Right kidney (tissue), 9 donors: ENCODE results near the gene EPS8.

Experiments used
- DNase-seq: peaks from one replicate; pipeline ENCODE4 v3.0.0-alpha.2; 2016
- long read RNA-seq, 8 donors: transcript quantifications; one replicate each; lab custom pipeline, GENCODE V29; 2026

EPS8 gene
- long read RNA-seq, donor 1, partial matches to known transcripts = 0 of 5 reads
- long read RNA-seq, donor 1, other reads (novel, unspliced or antisense) = 0 of 5 reads
- long read RNA-seq, donor 2, partial matches to known transcripts = 6 of 7 reads
- long read RNA-seq, donor 2, other reads (novel, unspliced or antisense) = 0 of 7 reads
- long read RNA-seq, donor 3, partial matches to known transcripts = 0 of 1 reads
- long read RNA-seq, donor 3, other reads (novel, unspliced or antisense) = 0 of 1 reads
- long read RNA-seq, donor 4, partial matches to known transcripts = 0 of 1 reads
- long read RNA-seq, donor 4, other reads (novel, unspliced or antisense) = 0 of 1 reads
- long read RNA-seq, donor 5, partial matches to known transcripts = 0 of 2 reads
- long read RNA-seq, donor 5, other reads (novel, unspliced or antisense) = 0 of 2 reads
- long read RNA-seq, donor 6, partial matches to known transcripts = 5 of 6 reads
- long read RNA-seq, donor 6, other reads (novel, unspliced or antisense) = 0 of 6 reads
- long read RNA-seq, donor 7, partial matches to known transcripts = 5 of 7 reads
- long read RNA-seq, donor 7, other reads (novel, unspliced or antisense) = 0 of 7 reads
- long read RNA-seq, donor 8, partial matches to known transcripts = 207 of 216 reads
- long read RNA-seq, donor 8, other reads (novel, unspliced or antisense) = 6 of 216 reads

DNA sequence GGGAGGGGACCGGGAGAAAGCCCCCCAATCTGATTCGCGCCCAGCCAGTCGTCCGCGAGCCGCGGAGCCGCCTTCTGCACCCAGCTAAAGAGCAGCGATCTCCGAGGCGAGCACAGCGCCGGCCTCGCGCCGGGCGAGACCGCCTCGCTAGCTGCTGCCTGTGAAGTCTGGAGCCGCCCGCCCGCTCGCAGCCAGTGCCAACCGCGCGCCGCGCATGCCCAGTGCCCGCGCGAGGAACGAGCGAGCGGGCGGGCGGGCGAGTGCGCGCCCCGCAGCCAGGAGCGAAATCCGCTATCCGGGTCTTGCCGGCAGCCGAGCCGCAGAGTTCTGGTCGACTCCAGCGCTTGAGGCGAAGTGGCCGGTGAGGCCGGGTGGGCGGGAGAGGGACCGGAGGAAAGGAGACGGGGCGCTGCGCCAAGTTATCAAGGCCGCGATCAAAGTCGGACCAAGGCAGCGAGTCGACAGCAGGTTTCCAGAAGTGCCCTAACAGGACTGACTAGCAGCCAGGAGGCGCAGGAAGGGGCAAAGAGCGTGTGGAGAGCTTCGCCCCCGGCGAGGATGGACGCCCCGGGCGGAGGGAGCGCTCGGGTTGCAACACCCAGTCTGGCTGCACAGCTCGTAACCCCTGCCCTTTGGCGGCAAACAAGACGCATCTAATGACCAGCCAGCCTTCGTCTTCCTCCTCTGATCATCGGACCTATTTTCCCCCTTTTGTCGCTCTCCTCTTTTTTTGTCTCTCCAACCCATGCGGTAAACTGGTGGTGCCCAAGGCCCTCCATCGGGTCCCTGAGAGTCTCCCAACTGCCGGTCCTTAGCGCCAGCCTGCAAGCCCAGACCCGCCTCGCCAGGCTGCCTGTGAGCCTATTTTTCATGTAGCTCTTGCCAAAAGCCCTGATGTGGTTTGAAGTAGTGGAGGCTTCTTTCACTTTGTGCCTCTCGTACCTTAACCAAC, at the start of gene EPS8:
Gene EPS8 (minus strand): TSS at position 169 of the 952 bp plus-strand sequence. CDS start 106,437 bp downstream, outside the sequence.
- DNase-seq = peak; percentile 96

DNA sequence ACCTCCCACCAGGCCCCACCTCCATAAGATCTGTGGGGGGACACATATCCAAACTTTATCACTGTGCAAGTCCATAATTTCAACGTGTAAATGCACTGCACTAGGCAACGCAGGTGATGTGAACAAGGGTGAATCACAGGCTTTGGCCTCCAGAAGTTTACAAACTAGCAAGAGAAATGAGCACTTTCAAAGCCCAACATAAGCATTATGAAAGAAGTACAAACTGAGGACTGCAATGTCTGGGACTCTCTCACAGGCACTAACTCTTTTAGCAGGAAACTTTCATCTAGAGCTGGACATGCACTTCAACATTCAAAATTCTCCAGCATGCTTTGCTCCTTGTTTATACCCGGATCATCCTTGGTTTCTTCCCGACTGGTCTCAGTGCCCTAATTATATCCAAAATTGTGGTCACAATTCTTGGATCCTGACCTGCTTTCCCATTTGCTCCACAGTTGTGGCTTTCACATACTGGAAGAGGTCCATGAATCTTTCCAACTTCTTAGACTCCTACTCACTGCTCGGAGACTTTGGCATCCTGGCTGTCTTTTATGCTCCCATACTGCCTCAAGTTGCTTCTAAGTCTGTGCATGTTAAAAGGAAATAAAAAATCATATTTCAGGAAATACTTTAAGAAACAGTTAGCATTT, 48.1 kb upstream of the EPS8 start:
- DNase-seq = no peak

DNA sequence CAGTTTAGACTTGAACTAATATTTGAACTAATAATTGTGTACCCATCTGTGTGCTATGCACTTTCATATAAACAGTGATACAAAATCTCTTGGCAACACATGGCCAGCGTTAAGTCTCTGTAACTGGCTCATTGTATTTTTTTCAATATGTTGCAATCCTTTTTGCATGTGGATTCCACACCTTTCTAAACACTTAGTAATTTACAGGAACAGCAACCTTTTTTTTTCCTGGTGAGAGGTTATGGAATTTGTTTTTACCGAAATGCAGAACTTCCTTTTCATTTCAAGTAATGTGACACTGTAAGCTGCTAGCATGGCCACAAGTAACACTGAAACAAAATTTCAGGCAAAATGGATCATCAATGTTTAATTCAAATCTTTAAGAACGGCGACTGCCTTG, 45.4 kb upstream of the EPS8 start:
- DNase-seq = no peak

DNA sequence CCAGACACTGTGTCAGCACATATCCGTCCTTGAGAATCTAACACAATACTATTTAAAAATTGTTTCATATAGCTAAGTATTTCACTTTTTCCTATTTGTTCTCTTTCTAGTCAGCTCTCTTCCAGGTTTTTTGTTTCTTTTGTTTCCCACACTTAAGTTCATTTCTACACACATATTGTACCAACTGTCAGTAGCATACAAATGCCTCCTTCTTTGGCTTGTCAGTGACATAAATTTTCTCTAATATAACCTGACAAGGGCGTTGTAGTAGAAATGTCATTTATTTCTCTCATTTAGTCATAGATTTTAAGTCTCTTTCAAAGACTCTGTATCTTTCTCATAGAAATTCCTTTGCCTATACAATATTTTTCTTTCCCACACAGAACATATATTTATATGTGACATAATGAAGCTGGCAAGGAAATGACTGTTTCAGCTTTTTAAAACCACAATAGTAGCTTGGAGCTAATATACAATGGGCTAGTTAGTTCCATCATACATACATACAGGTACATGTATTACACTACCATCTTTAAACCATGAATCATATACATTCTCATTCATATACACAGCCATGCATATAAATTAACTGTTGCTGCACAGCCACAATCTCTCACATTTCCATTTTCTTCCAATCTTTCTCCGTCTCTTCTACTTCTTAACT, 42.3 kb upstream of the EPS8 start:
- no peak for DNase-seq

DNA sequence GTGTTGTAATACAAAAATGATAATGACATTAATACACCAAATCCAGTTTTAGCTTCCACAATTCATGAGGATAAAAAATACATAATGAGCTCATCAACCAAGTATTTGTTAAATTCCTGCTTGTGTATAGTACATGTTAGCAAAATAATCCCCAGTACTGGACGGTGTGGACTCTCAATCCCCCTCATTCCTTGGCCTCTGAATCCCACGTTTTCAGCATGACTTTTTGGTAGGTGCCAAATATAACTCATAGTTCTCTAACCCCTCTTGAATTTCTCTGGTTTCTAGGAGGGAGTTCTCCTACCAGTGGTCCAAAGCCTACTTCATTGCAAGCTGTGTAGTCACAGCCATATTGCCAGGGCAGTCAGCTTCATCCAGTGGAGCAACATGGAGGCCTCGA, 41.4 kb upstream of the EPS8 start:
- no peak for DNase-seq

DNA sequence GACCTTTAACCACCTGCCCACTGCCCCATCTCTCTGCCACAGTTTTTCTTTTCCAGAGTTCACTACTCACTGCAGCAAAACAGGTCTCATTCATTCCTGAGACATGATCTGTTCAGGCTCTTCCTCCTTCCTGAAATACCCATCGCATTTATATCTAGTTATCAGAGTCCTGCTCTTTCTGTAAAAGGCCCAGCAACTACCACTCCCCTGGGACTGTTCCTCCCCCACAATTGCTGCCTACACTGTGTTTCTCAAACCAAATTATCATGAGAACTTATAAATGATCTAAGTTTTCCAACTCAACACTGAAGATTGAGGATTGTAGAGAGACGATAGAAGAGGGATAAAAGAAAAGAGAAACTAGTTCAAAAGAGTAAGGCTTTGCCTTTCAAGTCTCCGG, 40.8 kb upstream of the EPS8 start:
- no peak for DNase-seq

DNA sequence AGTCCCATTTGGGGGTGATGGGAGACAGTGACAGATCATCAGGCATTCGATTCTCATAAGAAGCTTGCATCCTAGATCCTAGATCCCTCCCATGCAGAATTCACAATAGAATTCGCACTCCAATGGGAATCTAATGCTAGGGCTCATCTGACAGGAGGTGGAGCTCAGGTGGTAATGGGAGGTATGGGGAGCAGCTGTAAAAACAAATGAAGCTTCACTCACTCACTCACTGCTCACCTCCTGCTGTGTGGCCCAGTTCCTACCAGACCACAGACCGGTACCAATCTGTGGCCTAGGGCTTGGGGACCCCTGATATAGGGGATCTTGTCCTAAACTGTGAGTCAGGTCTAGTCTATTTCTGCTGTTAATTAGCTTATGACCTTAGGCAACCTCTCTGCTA, 40.1 kb upstream of the EPS8 start:
- DNase-seq = no peak

DNA sequence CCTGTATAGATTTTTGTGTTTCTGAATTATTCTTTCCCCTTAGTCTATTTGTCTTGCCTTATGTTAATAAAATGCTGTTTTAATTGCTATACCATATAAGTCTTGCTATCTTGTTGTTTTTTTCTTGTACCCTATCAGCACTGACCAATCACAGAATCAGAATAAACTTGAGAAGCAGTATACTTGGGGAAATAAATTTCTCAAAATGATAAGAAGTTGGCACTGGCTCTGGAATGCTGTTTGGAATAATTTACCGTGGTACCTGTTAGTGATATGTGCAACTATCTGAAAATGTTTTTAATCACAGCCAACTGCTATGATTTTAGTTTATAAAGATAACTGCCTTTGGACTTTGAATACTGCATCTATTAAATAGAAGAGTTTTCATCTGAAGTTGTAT, 37.9 kb upstream of the EPS8 start:
- DNase-seq = no peak

DNA sequence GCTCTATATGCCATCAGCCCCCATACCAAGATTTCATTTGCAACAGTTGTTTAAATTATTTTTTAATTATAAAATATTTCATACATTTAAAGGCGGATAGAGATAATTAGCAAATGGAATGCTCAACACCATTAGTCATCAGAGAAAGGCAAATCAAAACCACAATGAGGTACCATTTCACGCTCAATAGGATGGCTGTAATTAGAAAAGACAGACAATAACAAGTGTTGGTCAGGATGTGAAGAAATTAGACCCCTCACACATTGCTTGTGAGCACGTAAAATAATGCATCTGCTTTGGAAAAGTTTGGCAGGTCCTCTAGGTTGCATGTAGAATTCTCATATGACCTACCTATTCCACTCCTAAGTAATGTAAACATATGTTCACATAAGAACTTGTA, 35.3 kb upstream of the EPS8 start:
- no peak for DNase-seq

DNA sequence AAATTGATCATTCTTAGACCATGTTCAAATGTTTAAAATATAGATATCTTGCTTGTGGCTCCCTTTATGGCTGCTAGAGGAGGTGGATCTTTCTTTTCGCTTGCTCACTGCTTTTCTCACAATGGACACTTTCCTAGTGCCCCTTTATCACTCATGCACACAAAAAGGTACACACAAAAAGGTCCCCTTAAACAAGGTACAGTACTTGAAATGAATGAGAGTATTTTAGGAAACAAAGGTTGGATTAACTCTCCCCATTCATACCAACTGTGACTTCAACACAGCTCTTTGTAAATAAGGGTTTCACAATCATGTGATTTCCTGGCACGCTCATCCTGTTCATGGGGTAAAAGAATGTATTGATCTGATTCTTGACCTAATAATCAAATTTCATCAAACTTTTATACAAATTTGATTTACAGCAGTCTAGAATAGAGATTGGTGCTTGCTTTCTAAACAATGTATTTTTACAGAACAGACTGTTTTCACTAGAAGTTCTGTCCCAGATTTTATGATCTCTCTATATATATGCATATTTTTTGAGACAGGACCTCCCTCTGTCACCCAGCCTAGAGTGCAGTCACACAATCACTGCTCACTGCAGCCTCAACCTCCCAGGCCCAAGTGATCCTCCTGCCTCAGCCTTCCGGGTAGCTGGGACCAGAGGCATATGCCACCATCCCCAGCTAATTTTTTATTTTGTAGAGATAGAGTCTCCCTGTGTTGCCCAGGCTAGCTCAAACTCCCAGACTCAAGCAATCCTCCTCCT, 34.4 kb upstream of the EPS8 start:
- DNase-seq = no peak

DNA sequence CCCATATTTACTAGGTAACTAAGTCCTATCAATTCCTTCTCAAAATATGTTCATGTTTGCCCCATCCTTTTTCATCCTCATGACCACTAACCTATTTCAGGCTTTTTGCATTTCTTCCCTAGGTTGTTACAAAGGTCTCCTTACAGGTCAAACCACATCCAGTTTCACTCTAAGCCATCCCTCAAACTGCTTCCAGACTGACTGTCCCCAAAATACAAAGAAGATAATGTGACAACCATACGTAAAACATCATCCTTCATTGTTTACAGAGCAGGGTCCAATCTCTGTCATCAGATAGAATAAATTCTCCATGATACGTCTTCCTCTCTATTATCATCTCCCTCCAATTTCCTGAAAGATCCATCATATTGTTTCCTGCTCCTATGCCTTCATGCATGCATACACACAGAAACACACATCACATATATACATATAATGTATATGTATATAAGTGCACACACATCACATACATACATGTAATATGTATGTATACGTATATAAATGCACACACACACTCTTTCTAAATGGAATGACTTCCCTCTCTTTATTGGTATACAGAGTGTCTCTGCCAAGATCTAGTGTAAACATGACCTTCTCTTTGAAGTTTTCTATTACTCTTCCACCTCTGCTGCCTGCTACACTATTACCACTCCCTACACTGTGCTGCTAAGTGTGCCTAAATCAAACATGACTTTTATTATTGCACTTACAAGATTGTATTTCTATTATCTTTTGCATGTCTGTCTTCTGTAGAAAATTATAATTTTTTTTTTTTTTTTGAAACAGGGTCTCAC, 30.7 kb upstream of the EPS8 start:
- DNase-seq = no peak

DNA sequence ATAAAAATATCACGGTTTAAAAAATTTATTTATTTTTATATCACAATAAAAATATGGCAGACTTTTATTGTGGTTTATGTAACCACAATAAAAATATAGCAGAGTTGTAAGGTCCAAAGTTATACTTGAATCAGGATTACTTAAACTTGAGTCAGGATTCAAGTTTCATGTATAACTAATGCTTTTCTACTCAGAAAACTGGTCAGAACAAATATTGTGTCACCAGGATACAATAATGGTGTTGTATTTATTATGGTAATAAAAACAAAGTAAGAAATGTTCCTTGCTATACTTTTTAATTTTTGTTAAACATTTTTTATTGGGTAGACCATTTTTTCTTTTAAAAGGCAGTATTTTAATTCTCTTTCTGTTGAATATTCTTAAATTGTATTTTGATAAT, 29.2 kb upstream of the EPS8 start:
- DNase-seq = no peak

DNA sequence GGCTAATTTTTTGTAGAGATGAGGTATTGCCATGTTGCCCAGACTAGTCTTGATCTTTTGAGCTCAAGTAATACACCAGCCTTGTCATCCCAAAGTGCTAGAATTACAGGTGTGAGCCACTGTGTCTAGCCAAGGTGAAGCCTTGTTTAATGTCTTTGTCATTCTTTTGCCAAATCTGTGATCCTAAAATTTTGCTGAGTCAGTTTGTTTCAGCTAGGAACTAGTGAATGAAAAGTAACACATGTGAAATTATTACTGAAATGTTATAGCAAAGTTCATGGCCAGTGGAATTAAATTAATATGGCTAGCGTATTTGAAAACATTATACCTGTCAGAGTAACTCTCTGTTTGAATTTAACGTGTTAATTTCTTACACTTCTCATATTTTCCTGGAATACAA, 26.5 kb upstream of the EPS8 start:
- no peak for DNase-seq

DNA sequence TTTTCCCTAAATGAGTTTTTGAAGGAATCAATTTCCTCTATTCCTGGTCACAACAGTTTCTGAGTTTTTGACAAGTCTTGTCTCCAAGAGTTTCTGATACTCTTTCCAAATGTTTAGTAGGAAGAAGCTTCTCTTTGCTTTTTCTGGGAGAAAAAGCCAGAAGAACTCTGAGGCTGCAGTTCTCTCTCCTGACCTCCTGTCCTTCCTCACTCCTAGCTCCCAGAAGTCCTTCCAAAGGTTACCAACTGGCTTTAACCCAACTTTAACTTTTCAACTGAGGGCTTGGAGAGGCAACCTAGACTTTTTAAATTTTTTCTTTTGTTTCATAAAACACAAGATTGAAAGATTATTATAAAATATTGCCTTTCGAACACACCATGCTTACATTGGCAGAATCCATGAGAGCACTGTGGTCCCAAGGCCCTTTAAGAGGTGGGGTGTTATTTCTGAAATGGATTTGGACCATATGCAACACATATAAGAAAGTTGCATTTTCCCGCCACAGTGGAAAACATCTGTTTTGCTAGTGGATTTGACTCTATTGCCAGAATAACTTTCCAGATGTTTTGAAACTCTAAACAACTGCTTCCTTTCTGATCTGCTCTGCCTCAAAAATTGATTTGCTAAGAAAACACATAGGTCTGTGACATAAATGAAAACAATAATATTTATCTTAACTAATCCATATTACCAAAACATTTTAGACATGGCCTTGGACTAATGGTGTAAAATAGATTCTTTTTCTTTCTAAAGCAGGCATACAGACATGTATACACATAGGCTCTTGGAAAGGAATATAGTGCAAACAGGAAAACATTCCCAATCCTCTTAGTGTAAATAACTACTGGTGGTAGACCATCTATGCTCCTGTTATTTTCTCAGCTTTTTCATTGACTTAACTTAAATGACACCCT, 22.3 kb upstream of the EPS8 start:
- DNase-seq = no peak

DNA sequence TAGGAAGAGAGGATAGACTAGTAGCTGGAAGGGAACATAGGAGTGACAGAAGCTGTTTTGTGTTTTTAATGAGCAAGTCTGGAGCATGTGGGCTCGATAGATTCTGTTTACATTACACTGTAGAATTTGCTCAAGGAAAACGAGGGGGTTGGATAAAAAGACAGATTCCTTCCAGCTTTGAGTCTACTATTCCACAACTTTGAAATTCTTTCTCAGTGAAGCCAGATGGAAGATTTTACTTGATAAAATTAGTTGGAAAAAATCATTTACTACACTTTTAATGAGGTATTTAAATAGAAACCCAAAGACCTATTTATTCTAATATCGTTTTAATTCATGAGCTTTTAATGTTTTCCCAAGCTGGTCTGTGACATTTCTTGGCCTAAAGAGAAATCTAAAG, 19.5 kb upstream of the EPS8 start:
- no peak for DNase-seq

DNA sequence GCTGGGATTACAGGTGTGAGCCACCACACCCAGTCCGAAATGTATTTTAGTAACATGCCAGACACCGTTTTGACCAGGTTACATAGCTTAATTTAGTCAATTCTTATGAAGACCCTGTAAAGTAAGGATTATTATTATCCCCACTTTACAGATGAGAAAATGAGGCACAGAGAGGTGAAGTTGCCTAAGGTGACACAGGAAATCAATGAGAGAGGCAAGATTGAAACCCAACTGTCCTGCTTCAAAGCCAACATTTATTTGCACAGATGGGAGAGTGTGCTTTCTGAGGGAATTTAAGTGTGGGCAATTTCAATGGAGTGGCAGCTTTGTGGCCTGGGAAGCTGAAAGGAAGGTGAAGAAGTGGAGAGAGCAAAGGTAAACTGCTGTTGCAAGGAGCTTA, 19.1 kb upstream of the EPS8 start:
- no peak for DNase-seq

DNA sequence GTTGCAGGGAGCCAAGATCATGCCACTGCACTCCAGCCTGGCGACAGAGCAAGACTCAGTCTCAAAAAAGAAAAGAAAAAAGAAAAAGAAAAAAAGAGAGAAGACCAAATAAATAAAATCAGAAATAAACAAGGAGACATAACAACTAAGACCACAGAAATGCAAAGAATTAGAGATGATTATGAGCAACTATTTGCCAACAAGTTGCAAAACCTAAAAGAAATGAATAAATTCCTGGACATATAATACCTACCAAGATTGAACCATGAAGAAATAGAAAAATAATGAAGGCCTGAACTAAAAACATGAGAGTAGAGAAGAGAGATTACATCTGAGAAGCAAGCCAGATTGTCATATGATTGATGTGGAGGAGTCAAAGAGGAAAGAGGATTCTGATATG, 17.6 kb upstream of the EPS8 start:
- DNase-seq = no peak

DNA sequence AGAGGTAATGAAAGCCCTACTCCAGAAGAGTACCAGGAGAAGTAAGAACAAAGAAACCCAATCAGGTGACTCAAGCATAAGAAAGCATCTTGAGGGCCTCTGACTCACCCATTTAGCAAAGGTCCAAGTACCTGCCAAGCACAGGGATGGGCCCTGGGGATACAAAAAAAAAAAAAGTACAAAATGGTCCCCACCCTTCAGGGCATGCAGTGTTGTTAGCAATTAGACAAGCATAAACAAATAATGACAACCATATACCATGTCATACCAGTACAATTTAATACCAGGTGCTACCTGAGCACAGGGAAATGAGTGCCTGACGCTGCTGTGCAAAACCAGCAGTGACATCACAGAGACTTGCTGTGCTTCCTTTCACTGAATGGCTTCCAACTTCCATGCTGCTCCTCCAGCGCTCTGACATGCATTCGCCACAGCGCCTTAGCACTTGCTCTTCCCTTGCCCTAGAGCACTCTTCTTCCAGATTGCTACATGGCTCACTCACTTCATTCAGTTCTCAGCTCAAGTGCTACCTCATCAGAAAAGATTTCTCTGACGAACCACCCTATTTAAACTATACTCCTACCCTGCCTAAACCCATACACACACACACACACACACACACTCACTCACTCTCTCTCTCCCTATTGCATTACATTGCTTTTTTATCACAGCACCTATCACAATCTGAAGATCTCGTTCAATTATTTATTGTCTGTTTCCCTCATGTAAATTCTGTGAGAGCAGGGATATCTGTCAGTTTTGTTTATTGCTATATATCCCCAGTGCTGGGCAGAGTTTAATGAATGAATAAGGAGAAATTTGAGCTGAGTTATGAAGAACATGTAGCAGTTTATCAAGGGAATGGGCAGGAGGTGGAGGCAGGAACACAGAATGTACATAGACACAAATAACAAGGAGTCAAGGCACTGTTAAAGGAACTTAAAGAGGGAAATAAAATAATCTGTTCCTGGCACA, 12.9 kb upstream of the EPS8 start:
- no peak for DNase-seq
